Measurements from ENCODE around the gene CCDC6.

CCDC6 gene

DNA sequence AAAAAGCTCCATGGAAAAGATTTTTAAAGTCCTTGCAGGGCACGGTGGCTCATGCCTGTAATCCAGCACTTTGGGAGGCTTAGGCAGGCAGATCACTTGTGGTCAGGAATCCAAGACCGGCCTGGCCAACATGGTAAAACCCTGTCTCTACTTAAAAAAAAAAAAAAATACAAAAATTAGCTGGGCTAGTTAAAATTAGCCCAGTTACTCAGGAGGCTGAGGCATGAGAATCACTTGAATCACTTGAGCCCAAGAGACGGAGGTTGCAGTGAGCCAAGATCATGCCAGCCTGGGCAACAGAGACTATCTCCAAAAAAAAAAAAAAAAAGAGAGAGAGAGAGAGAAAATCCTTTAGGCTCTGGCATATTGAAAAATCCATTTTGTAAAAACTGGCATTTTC lies 61.9 kb downstream of the CCDC6 start:
- no peaks in the 10 kb centered on the region for H3K27me3 ChIP-seq (replicated peaks; ENCODE audit: control insufficient read depth, insufficient read depth, low read length)
- H3K36me3 ChIP-seq (ENCODE audit: control insufficient read depth, insufficient read depth, low read length) = peaks cover 7% of the 10 kb centered on the region
- TF ChIP-seq, protein P1, sequence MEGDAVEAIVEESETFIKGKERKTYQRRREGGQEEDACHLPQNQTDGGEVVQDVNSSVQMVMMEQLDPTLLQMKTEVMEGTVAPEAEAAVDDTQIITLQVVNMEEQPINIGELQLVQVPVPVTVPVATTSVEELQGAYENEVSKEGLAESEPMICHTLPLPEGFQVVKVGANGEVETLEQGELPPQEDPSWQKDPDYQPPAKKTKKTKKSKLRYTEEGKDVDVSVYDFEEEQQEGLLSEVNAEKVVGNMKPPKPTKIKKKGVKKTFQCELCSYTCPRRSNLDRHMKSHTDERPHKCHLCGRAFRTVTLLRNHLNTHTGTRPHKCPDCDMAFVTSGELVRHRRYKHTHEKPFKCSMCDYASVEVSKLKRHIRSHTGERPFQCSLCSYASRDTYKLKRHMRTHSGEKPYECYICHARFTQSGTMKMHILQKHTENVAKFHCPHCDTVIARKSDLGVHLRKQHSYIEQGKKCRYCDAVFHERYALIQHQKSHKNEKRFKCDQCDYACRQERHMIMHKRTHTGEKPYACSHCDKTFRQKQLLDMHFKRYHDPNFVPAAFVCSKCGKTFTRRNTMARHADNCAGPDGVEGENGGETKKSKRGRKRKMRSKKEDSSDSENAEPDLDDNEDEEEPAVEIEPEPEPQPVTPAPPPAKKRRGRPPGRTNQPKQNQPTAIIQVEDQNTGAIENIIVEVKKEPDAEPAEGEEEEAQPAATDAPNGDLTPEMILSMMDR (IDR thresholded peaks at IDR 0.05; ENCODE audit: insufficient read depth, low read length, poor library complexity, severe bottlenecking) = no peak
- no peak for DNase-seq (ENCODE audit: extremely low read depth, insufficient read length)
- no peak overlapping the region for H3K4me3 ChIP-seq (replicated peaks; ENCODE audit: low read depth, low read length)

- TF ChIP-seq, protein P1 (IDR thresholded peaks at IDR 0.05; ENCODE audit: insufficient read depth, low read length, poor library complexity, severe bottlenecking) = no peak
- DNase-seq (ENCODE audit: extremely low read depth, insufficient read length) = no peak
- H3K36me3 ChIP-seq (ENCODE audit: control insufficient read depth, insufficient read depth, low read length) = peaks cover 3% of the 10 kb centered on the region
Measured at GRCh38 chr10:59843748-59844147, 62.6 kb downstream of the CCDC6 start.

GRCh38 chr10:59839576-59839975 lies 66.8 kb downstream of the CCDC6 start:
- Histone ChIP-seq H3K4me3 (replicated peaks; ENCODE audit: low read depth, low read length) (no peak overlapping the region), H3K27me3 (replicated peaks; ENCODE audit: control insufficient read depth, insufficient read depth, low read length) (no peaks in the 10 kb centered on the region), H3K36me3 (ENCODE audit: control insufficient read depth, insufficient read depth, low read length) (peaks cover 2% of the 10 kb centered on the region; the same call in 1 of the 2 replicates)
- TF ChIP-seq, protein P1 (IDR thresholded peaks at IDR 0.05; ENCODE audit: insufficient read depth, low read length, poor library complexity, severe bottlenecking) = no peak
- no peak for DNase-seq (ENCODE audit: extremely low read depth, insufficient read length)

More at GRCh38 chr10:59843748-59844147, 62.6 kb downstream of the CCDC6 start:
- Histone ChIP-seq H3K4me3 (replicated peaks; ENCODE audit: low read depth, low read length) (no peak overlapping the region), H3K27me3 (replicated peaks; ENCODE audit: control insufficient read depth, insufficient read depth, low read length) (no peaks in the 10 kb centered on the region)

DNA sequence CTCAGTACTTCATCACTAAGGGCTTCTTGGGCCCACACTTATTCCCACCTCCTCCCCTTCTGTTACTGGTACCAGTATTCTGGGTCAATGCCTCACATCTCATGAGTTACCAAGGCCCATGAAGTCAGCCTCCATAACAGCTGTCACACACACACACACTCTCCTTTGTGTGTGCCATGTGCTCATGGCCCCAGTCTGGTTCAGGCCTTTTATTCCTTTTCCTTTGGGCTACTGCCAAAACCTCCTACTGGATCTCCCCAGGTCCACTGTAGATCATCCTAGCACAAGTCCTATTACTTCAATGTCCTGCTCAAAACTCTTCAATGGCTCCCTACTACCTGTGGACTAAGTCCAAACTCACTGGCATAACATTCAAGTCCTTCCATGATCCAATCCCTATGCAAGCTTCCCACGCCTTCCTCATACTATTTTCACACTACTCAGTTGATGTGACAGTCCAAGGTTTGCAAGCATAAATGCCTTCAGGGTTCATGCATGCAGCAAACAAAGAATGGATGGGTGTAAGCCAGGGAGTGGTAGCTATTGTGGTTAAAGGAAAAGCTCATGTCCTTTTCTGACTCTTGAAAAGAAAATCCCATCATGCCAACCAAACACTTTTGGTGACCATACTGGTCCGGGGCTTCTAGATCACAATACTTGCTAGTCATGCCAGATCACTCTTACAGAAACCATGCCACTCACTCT lies 68.1 kb downstream of the CCDC6 start:
- Histone ChIP-seq H3K27me3 (replicated peaks; ENCODE audit: control insufficient read depth, insufficient read depth, low read length) (no peaks in the 10 kb centered on the region), H3K36me3 (ENCODE audit: control insufficient read depth, insufficient read depth, low read length) (no peaks in the 10 kb centered on the region), H3K4me3 (replicated peaks; ENCODE audit: low read depth, low read length) (no peak overlapping the region)
- TF ChIP-seq, protein P1 (IDR thresholded peaks at IDR 0.05; ENCODE audit: insufficient read depth, low read length, poor library complexity, severe bottlenecking) = no peak
- no peak for DNase-seq (ENCODE audit: extremely low read depth, insufficient read length)

DNA sequence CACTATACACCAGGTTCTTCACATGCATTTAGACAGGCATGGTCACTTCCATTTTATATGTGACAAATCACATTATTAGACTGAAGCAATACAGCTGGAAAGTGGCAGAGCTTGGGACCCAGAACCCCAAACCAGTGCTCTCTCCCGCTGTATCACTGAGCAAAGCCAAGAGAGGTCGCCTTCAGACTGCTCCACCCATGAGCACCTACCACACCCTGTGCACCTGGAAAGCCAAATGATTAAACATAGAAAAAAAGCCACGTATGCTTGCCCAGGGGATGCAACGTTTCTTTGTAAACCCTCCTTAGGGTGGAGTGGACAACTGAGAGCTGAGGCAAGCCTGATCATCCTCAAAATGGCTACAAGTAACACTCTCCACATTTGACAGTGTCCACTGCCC lies 72.5 kb downstream of the CCDC6 start:
- TF ChIP-seq, protein P1 (IDR thresholded peaks at IDR 0.05; ENCODE audit: insufficient read depth, low read length, poor library complexity, severe bottlenecking) = peak; percentile 13
- DNase-seq (ENCODE audit: extremely low read depth, insufficient read length) = no peak
- H3K4me3 ChIP-seq (replicated peaks; ENCODE audit: low read depth, low read length) = no peak overlapping the region
- peaks cover 3% of the 10 kb centered on the region for H3K36me3 ChIP-seq (ENCODE audit: control insufficient read depth, insufficient read depth, low read length)
- no peaks in the 10 kb centered on the region for H3K27me3 ChIP-seq (replicated peaks; ENCODE audit: control insufficient read depth, insufficient read depth, low read length)
